ENCODE measurements around the gene BBLN. TPM values are rescaled to one million over a fixed set of nuclear protein-coding genes. Genes with fewer than 3 reads are reported as not detected.

The BBLN gene
- total RNA-seq, 2 experiments from 2014 or later: 64.4 to 68.5 TPM

DNA sequence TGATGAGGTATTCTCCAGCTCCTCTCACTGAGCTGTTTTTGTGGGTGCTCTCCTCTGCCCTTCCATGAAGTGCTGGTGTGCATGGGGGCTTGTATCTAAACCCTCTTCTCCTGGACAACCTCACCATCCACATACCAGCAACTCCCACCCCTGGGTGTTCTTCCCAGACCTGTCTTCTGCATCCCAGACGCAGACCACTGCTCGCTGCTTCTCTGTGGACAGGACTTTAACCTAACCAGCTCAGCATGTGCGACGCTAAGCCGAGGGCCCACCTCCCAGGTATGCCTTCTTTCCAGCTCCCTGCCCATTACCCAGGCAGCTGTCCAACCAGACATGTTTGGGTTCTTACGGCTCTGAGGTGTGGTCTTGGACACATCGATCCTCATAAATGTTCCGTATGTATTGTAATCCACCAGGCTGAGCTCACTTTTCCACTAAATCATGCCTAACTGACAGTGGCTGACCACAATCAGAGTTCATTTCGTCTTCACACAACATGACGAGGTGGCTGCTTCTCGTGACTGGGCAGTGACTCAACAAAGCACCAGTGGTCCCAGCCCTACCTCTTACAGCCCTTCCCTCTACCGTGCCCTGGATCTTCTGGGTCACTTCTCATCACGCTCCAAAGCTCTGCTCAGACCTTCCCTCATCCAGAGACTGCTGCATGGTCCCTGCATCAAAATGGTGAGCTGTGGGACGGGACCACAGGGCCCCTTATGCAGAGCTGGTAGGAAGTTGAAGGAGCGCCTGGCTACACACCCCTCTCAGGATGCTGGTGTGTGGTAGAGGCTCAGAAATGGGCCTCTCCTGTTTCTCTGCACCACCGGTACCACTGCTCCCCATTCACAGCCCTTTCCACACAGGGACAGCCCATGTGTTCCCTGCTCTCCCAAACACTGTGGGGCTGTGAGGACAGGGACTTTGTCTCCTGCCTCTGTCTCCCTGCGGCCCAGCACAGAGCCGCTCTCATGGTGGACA, 23.0 kb upstream of the BBLN start:
- intact Hi-C loops (cut with DNase I, micrococcal nuclease): no loop called here
- no peaks in the 10 kb centered on the region for H3K36me3 Mint-ChIP-seq (ENCODE audit: low read depth)
- H3K27ac Mint-ChIP-seq: no peak overlapping the region
- ChIA-PET CTCF (interaction anchor here (1.2 kb wide), 1 partner anchor 11 kb away, joined by 3 read pairs; no protein-coding TSS in a partner anchor), POLR2A (interaction anchor here (0.6 kb wide), 1 partner anchor 811 kb away, joined by 7 read pairs; no protein-coding TSS in a partner anchor)
- no peak overlapping the region for H3K4me3 Mint-ChIP-seq
- ATAC-seq: no peak
- no peak for DNase-seq
- peaks cover 5% of the 10 kb centered on the region for H3K4me1 Mint-ChIP-seq
- no peaks in the 10 kb centered on the region for H3K9me3 Mint-ChIP-seq (ENCODE audit: low read depth)
- H3K27me3 Mint-ChIP-seq: no peaks in the 10 kb centered on the region

- no peak overlapping the region for H3K27ac Mint-ChIP-seq
- ChIA-PET POLR2A (no interaction called here), CTCF (no interaction called here)
- peaks cover 8% of the 10 kb centered on the region for H3K4me1 Mint-ChIP-seq
- intact Hi-C loops (cut with DNase I, micrococcal nuclease): no loop called here
- no peaks in the 10 kb centered on the region for H3K9me3 Mint-ChIP-seq (ENCODE audit: low read depth)
- H3K27me3 Mint-ChIP-seq: no peaks in the 10 kb centered on the region
- no peaks in the 10 kb centered on the region for H3K36me3 Mint-ChIP-seq (ENCODE audit: low read depth)
- no peak overlapping the region for H3K4me3 Mint-ChIP-seq
- ATAC-seq (no peak), DNase-seq (no peak)
Measured at GRCh38 chr9:128138001-128138400, 22.1 kb upstream of the BBLN start.

GRCh38 chr9:128139621-128140020, 20.4 kb upstream of the BBLN start:
- no peaks in the 10 kb centered on the region for H3K9me3 Mint-ChIP-seq (ENCODE audit: low read depth)
- ChIA-PET POLR2A (no interaction called here), CTCF (no interaction called here)
- no peak overlapping the region for H3K27ac Mint-ChIP-seq
- H3K4me3 Mint-ChIP-seq: no peak overlapping the region
- peaks cover 10% of the 10 kb centered on the region for H3K4me1 Mint-ChIP-seq
- no peak for DNase-seq
- no peak for ATAC-seq
- intact Hi-C loops (cut with DNase I, micrococcal nuclease): no loop called here
- H3K27me3 Mint-ChIP-seq: no peaks in the 10 kb centered on the region
- no peaks in the 10 kb centered on the region for H3K36me3 Mint-ChIP-seq (ENCODE audit: low read depth)

DNA sequence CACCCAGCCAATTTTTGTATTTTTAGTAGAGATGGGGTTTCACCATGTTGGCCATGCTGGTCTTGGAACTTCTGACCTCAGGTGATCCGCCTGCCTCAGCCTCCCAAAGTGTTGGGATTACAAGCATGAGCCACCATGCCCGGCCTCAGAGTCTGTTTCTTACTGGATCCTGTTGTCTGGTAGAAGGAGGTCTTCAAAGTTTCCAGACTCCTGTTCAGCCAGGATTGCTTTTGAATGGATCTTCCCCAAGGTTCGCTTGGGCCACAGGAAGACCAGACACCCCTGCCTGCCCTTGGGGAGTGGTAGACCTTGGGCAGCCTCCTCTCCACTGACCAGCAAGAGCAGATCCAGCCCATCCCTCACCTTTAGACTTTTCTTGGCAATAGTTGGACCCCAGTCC, 18.5 kb upstream of the BBLN start:
- ChIA-PET CTCF (interaction anchor here (0.6 to 2.4 kb wide), 2 partner anchors 9 to 17 kb away, joined by 3 to 6 read pairs; no protein-coding TSS in a partner anchor), POLR2A (no interaction called here)
- Mint-ChIP-seq H3K4me3 (no peak overlapping the region), H3K4me1 (peaks cover 9% of the 10 kb centered on the region), H3K27me3 (no peaks in the 10 kb centered on the region), H3K9me3 (ENCODE audit: low read depth) (no peaks in the 10 kb centered on the region), H3K36me3 (ENCODE audit: low read depth) (no peaks in the 10 kb centered on the region), H3K27ac (no peak overlapping the region)
- ATAC-seq (no peak), DNase-seq (no peak)
- intact Hi-C loops (cut with DNase I, micrococcal nuclease): no loop called here

DNA sequence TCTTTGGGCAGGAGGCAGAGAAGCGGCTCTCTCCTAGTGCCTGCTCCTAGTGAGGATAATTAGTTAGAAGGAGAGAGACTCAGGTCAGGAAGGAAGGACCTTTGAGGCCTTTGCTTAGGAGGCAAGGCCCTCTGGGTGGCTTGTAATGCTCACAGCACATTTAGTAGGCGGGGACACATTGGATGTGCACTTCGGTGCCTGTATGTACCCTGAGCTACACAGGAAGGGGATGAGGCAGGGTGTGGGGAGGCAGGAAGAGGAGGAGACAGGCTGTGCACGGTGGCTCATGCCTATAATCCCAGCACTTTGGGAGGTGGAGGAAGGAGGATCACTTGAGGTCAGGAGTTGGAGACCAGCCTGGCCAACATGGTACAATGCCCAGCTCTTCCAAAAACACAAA, 18.0 kb upstream of the BBLN start:
- ChIA-PET POLR2A (no interaction called here), CTCF (interaction anchor here (0.6 to 2.4 kb wide), 3 partner anchors 9 to 25 kb away, joined by 3 to 6 read pairs (median 3); no protein-coding TSS in a partner anchor)
- no peaks in the 10 kb centered on the region for H3K9me3 Mint-ChIP-seq (ENCODE audit: low read depth)
- H3K4me1 Mint-ChIP-seq: peaks cover 9% of the 10 kb centered on the region
- intact Hi-C loops (cut with DNase I, micrococcal nuclease): no loop called here
- H3K27me3 Mint-ChIP-seq: no peaks in the 10 kb centered on the region
- DNase-seq (peak; percentile 20), ATAC-seq (peak; percentile 74)
- H3K36me3 Mint-ChIP-seq (ENCODE audit: low read depth): no peaks in the 10 kb centered on the region
- no peak overlapping the region for H3K4me3 Mint-ChIP-seq
- H3K27ac Mint-ChIP-seq: peak overlapping the region; percentile 75

DNA sequence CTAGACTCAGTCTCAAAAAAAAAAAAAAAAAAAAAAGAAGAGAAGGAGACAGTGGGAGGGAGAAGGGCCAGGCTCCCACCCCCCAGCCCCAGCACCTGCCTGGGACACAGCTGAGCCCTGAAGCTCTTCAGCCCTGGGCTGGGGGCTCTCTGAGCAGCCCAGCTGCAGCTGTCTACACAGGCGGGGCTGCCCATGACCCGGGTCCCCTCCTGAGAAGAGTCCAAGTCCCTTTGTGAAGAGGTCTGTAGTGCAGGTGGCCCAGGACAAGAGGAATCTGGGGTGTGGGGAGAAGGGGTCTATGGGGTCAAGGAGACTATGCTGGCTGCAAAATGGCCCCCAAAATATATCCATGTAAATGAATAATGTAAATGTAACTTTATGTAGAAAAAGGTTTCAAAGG, 17.5 kb upstream of the BBLN start:
- H3K9me3 Mint-ChIP-seq (ENCODE audit: low read depth): no peaks in the 10 kb centered on the region
- no peaks in the 10 kb centered on the region for H3K27me3 Mint-ChIP-seq
- H3K4me3 Mint-ChIP-seq: no peak overlapping the region
- H3K4me1 Mint-ChIP-seq: peaks cover 9% of the 10 kb centered on the region
- POLR2A ChIA-PET: no interaction called here
- H3K36me3 Mint-ChIP-seq (ENCODE audit: low read depth): no peaks in the 10 kb centered on the region
- ATAC-seq (no peak), DNase-seq (no peak)
- CTCF ChIA-PET: interaction anchor here (0.6 to 2.4 kb wide), 2 partner anchors 18 to 25 kb away, joined by 3 to 6 read pairs; no protein-coding TSS in a partner anchor
- H3K27ac Mint-ChIP-seq: no peak overlapping the region
- intact Hi-C loops (cut with DNase I, micrococcal nuclease): no loop called here

DNA sequence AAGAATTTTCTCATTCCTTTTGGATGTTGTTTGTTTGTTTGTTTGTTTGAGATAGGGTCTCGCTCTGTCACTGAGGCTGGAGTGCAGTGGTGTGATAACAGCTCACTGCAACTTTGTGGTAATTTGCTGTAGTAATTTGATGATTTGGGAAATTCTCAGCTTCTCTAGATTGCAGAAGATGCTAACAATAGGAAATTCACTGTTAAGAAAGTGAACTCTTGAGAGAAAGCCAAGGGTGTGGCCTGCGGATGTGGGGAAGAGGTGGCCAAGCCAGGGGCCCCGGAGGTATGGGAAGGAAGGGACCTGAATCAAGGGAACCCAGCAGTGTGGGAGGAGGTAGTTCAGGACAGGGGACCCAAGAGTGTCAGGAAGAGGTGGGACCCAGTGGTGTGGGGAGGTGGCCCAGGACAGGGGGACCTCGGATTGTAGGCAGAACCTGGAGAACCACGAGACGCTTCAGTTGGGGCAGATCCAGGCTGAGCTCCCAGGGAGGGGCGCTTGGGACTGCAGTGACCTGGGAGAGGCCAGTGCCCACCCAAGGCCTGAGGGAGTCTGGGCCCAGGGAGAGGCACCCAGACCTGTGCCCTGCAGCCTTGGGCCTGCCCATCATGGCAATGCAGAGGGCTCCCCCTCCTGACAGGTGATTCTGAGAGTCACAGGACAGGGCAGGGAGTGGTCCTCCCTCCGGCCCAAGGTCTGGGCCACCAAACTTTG, 16.4 kb upstream of the BBLN start:
- CTCF ChIA-PET: interaction anchor here (0.7 to 2.4 kb wide), 2 partner anchors 19 to 91 kb away, joined by 3 to 6 read pairs; no protein-coding TSS in a partner anchor
- no peak for ATAC-seq
- Mint-ChIP-seq H3K4me1 (peaks cover 9% of the 10 kb centered on the region), H3K9me3 (ENCODE audit: low read depth) (no peaks in the 10 kb centered on the region), H3K36me3 (ENCODE audit: low read depth) (no peaks in the 10 kb centered on the region), H3K27me3 (no peaks in the 10 kb centered on the region), H3K27ac (no peak overlapping the region), H3K4me3 (no peak overlapping the region)
- intact Hi-C loops (cut with DNase I, micrococcal nuclease): no loop called here
- POLR2A ChIA-PET: interaction anchor here (0.5 kb wide), 1 partner anchor 158 kb away, joined by 3 read pairs; no protein-coding TSS in a partner anchor
- no peak for DNase-seq

DNA sequence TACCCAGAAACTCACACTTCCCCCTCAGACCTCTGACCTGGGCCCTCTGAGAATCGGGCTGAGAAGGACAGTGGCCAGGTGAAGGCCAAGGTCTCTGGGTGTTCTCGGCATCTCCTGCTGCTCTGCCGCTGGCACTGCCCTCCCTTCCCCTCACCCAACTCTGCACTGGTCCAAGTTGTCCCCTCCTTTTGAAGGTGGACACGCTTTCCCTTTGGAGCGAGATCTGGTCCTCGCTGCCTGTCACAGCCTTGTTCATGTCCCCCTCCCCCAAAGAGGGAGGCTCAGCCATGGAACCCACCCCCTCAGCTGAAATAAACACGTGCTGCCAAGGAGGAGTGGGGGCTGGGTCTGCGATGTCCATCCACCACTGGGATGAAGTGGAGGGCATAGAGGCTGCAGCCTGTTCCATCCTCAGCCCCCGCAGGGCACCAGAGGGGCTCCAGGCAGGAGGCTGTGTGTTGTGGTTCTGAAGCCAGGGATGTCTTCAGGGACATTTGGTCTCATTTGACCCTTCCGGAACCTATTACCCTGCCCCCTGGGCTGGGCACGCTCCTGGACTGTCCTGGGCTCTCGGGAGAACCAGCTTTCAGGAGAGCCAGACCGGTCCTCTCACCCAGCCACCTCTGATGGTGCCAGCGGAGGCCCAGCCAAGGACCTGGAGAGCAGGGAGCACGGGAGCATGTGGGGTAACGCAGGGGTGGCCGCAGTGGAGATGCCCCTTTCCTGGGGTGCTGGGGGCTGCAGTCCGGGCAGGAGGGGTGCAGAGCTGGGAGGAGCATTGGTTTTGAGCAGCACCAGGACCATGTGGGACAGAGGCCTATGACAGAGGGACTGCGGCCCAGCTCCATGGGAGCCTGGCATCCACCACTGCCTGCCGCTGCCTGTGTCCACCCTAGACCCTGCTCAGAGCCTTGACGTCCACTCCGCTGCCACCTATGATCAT, 15.6 kb upstream of the BBLN start:
- no peak overlapping the region for H3K4me3 Mint-ChIP-seq
- ChIA-PET CTCF (no interaction called here), POLR2A (no interaction called here)
- no peak for DNase-seq
- intact Hi-C loops (cut with DNase I, micrococcal nuclease): no loop called here
- H3K27ac Mint-ChIP-seq: no peak overlapping the region
- H3K4me1 Mint-ChIP-seq: peaks cover 9% of the 10 kb centered on the region
- ATAC-seq: no peak
- H3K36me3 Mint-ChIP-seq (ENCODE audit: low read depth): no peaks in the 10 kb centered on the region
- H3K9me3 Mint-ChIP-seq (ENCODE audit: low read depth): no peaks in the 10 kb centered on the region
- H3K27me3 Mint-ChIP-seq: no peaks in the 10 kb centered on the region

- CTCF ChIA-PET: no interaction called here
- intact Hi-C loops (cut with DNase I, micrococcal nuclease): no loop called here
- Mint-ChIP-seq H3K9me3 (ENCODE audit: low read depth) (no peaks in the 10 kb centered on the region), H3K27ac (no peak overlapping the region), H3K4me1 (peaks cover 9% of the 10 kb centered on the region), H3K36me3 (ENCODE audit: low read depth) (no peaks in the 10 kb centered on the region), H3K27me3 (no peaks in the 10 kb centered on the region), H3K4me3 (no peak overlapping the region)
- POLR2A ChIA-PET: no interaction called here
- DNase-seq: no peak
- no peak for ATAC-seq
Measured at GRCh38 chr9:128145536-128145935, 14.5 kb upstream of the BBLN start.

DNA sequence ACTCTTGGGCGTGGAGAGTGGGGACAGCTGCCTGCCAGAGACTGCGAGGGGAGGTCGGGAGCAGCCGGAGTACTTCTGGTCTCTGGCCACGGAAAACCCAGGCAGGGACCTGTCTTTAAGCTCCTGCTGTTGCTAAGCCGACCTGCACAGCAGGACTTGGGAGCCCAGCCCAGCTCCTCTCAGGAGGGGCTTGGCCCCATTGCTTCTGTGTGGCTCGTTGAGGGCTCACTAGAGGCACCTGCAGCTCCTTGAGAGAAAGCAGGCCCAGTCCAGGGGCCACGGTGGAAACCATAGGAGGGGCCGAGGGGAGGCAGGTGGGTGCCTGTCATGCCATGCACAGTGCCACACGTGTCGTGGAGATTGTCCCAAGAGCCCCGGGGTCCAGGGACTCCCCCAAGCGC, 14.1 kb upstream of the BBLN start:
- Mint-ChIP-seq H3K27ac (no peak overlapping the region), H3K4me1 (peaks cover 9% of the 10 kb centered on the region), H3K27me3 (no peaks in the 10 kb centered on the region), H3K4me3 (no peak overlapping the region), H3K9me3 (ENCODE audit: low read depth) (no peaks in the 10 kb centered on the region), H3K36me3 (ENCODE audit: low read depth) (no peaks in the 10 kb centered on the region)
- DNase-seq: no peak
- ChIA-PET POLR2A (no interaction called here), CTCF (interaction anchor here (1.0 kb wide), 1 partner anchor 11 kb away, joined by 4 read pairs; no protein-coding TSS in a partner anchor)
- intact Hi-C loops (cut with DNase I, micrococcal nuclease): no loop called here
- no peak for ATAC-seq

- CTCF ChIA-PET: interaction anchor here (1.0 kb wide), 1 partner anchor 10 kb away, joined by 4 read pairs; no protein-coding TSS in a partner anchor
- no peak overlapping the region for H3K4me3 Mint-ChIP-seq
- DNase-seq (no peak), ATAC-seq (no peak)
- no peaks in the 10 kb centered on the region for H3K27me3 Mint-ChIP-seq
- intact Hi-C loops (cut with DNase I, micrococcal nuclease): no loop called here
- POLR2A ChIA-PET: no interaction called here
- no peaks in the 10 kb centered on the region for H3K9me3 Mint-ChIP-seq (ENCODE audit: low read depth)
- no peak overlapping the region for H3K27ac Mint-ChIP-seq
- H3K36me3 Mint-ChIP-seq (ENCODE audit: low read depth): no peaks in the 10 kb centered on the region
- peaks cover 9% of the 10 kb centered on the region for H3K4me1 Mint-ChIP-seq
Measured at GRCh38 chr9:128146591-128147120, 13.4 kb upstream of the BBLN start.

Data from activated CD4-positive, alpha-beta T cell treated with anti-CD3 and anti-CD28 coated beads for 36 hours (primary cell).